Embryonic facial prominence (tissue), 1 donor: ENCODE data around the gene SPN.
"Not testable (repeated sequence)": the region's sequence is repeated elsewhere in the genome, so short reads cannot be mapped to it uniquely, and the experiment has no call there.

Experiments
- DNase-seq: peaks from one replicate; pipeline ENCODE4 v3.0.0-alpha.2; 2016; ENCODE audit errors: extremely low spot score

SPN gene

GRCh38 chr16:29646947-29647346, 16.1 kb upstream of the SPN start:
- DNase-seq, result no peak

DNA sequence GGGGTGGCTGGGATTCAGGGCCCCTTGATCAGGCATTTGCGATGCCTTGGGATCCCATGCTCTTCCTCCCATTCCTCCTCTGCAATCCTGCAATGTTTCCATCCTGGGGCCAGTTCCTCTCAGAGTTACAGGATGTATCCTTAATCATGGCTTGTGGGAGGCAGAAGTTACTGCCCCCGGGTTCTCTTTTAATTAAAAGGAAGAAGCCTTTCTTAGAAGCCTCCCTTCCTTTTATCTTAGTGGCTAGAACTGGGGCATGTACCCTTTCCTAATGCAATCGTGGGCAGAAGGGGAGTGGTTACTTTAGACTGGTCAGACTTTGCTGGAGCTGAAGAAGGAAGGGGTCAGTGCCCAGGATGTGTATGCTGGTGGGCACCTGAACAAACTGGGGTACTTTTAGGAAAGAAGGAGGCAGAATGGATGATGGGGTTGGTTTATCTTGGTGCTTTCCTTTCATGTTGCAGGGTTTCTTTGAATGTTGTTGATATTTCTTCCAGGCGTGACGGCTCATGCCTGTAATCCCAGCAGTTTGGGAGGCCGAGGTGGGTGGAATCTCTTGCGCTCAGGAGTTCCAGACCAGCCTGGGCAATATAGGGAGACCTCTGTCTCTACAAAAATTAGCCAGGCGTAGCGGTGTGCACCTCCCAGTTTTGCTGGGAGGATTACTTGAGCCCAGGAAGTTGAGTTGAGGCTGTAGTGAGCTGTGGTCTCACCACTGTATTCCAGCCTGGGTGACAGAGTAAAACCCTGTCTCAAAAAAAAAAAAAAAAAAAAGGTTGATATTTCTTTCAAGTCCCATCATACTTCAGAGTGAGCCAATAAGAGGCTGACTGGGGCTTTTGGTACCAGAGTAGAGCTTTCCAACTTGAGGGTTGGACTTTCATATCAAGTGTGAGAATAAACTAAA, 13.2 kb upstream of the SPN start:
- no peak for DNase-seq

GRCh38 chr16:29650771-29651170, 12.3 kb upstream of the SPN start:
- DNase-seq, result no peak

GRCh38 chr16:29651774-29652349, 11.2 kb upstream of the SPN start:
- no peak for DNase-seq

GRCh38 chr16:29653471-29653870, 9.6 kb upstream of the SPN start:
- no peak for DNase-seq

DNA sequence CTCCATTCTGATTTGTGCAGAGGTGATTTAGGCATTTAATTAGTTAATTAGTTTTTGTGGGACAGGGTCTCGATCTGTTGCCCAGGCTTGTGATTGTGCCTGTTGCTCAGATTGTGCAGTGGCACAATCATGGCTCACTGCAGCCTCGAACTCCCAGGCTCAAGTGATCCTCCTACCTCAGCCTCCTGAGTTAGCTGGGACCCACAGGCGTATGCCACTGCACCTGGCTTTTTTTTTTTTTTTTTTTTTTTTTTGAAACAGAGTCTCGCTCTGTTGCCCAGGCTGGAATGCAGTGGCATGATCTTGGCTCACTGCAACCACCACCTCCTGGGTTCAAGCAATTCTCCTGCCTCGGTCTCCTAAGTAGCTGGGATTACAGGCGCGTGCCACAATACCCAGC, 9.2 kb upstream of the SPN start:
- not testable (repeated sequence) for DNase-seq

DNA sequence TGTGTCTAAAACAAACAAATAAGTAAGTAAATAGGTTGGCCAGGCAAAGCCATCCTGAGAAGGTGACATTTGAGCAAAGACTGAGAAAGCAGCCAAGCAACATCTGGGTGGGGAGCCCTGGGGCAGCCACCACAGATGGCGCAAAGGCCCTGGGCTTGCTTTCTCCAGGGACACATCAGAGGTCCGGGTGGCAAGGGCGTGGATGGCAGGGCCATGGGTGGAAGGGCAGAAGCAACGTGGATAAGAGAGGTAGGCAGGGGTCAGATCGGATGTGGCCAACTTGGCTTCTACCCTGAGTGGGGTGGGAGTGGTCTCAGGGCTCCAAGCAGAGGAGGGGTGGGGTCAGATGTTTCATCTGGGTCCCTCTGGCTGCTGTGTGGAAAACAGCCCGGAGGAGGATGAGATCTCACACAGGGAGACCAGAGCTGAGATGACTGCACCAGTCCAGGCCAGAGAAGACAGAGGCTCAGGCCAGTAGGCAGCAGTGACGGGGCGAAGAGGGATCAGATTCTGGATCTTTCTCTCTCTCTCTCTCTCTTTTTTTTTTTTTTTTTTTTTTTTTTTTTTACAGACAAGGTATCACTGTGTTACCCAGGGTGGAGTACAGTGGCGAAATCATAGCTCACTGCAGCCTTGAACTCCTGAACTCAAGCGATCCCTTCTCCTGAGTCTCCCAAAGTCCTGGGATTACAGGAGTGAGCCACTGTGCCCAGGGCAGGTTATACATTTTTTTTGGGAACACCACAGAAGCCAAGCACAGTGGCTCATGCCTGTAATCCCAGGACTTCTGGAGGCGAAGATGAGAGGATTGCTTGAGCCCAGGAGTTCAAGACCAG, 6.1 kb upstream of the SPN start:
- DNase-seq, result no peak

- DNase-seq, result no peak
These were observed 4.3 kb upstream of the SPN start for GRCh38 chr16:29658705-29659104.

DNA sequence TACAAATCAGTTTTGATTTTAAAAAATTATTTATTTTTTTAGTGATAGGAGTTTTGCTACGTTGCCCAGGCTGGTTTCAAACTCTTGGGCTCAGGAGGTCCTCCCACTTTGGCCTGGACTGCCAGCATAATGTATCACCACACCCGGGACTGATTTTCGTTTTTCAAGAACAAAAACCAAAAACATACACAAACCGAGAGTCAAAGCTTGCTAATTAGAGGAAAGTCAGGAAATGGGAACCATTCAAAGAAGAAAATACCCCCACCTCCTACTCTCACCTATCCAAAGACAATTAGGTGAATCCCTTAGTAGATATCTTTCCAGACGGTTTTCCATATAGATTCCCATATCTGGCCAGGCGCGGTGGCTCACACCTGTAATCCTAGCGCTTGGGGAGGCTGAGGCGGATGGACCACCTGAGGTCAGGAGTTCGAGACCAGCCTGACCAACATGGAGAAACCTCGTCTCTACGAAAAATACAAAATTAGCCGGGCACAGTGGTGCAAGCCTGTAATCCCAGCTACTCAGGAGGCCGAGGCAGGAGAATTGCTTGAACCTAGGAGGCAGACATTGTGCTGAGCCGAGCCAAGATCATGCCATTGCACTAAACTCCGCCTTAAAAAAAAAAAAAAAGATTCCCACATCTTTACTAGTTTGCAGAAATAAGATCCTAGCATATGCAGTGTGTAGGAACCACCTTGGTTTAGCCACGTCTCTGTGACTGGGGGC, 883 bp upstream of the SPN start:
- no peak for DNase-seq

GRCh38 chr16:29662729-29663015, 375 bp upstream of the SPN start:
- no peak for DNase-seq

DNA sequence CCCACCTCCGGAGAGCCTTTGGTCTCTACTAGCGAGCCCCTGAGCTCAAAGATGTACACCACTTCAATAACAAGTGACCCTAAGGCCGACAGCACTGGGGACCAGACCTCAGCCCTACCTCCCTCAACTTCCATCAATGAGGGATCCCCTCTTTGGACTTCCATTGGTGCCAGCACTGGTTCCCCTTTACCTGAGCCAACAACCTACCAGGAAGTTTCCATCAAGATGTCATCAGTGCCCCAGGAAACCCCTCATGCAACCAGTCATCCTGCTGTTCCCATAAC, 702 bp downstream of the SPN start:
- no peak for DNase-seq

DNA sequence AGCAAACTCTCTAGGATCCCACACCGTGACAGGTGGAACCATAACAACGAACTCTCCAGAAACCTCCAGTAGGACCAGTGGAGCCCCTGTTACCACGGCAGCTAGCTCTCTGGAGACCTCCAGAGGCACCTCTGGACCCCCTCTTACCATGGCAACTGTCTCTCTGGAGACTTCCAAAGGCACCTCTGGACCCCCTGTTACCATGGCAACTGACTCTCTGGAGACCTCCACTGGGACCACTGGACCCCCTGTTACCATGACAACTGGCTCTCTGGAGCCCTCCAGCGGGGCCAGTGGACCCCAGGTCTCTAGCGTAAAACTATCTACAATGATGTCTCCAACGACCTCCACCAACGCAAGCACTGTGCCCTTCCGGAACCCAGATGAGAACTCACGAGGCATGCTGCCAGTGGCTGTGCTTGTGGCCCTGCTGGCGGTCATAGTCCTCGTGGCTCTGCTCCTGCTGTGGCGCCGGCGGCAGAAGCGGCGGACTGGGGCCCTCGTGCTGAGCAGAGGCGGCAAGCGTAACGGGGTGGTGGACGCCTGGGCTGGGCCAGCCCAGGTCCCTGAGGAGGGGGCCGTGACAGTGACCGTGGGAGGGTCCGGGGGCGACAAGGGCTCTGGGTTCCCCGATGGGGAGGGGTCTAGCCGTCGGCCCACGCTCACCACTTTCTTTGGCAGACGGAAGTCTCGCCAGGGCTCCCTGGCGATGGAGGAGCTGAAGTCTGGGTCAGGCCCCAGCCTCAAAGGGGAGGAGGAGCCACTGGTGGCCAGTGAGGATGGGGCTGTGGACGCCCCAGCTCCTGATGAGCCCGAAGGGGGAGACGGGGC, 1.3 kb downstream of the SPN start:
- no peak for DNase-seq

DNA sequence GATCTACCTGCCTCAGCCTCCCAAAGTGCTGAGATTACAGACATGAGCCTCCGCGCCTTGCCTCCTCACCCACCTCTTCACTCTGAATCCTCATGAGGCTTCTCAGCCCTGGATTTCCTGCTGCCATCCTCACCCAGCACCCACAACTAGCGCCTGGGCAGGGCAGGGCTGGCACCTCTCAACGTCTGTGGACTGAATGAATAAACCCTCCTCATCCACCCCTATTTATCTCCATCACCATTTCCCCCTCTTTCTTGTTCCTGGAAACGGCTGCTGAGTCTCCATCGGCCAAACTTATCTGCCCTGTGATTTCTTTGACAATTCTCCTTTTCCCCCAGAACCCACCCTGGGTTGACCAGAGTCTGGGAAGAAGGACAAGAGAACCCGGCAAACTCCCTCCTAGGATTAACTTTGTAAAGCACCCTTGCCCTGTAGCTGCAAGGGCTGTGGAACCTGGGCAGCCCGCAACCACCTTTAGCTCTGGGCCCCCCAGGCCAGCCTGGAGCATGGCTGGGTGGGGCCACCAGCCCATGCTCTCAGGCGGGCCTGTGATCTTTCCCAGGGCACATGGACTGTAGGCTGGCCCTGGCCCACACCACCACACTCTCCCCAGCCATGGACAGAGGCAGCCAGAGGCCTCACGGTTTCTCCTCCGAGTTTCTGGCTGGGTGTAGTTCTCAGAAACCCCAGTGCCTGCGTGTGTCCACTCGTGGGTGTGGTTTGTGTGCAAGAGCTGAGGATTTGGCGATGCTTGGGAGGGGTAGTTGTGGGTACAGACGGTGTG, 2.4 kb downstream of the SPN start:
- no peak for DNase-seq

GRCh38 chr16:29667322-29667610, 4.2 kb downstream of the SPN start:
- DNase-seq, result not testable (repeated sequence)

DNA sequence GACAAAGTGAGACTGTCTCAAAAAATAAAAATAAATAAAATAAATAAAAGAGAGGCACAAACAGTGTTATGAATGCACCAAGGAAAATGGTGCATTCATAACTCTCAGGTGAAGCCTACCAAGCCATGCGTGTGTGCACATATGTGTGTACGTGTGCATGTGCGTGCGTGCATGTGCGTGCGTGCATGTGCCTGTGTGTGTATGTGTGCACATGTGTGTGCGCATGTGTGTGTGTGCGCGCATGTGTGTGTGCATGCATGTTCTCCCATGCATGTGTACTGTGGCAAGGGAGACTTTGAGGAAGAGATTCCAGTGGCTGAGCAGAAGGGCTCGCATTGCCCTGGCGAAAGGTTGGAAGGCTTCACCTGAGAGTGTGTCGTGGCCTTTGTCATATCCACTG, 4.7 kb downstream of the SPN start:
- DNase-seq, result no peak

GRCh38 chr16:29668267-29668666, 5.2 kb downstream of the SPN start:
- DNase-seq, result no peak

- no peak for DNase-seq
These were observed 10.5 kb downstream of the SPN start for GRCh38 chr16:29673501-29673900.

DNA sequence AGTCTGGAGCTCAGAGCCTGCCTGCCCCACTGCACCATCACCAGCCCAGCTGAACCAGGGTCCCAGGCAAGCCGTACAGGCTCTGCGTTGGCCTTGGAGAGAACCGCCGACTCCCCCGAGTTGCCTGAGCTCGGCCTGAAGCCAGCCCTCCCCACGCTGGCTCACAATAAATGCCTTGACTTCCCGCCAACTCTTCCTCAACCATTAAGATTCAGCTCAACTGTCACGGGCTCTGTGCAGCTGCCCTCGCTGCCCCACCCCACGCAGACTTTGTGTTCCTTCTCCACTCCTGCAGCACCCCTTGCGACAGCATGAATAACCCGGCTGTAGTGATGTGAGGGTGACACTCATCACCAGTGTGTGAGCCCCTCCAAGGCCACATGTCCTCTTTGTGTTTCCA, 11.1 kb downstream of the SPN start:
- DNase-seq, result no peak

DNA sequence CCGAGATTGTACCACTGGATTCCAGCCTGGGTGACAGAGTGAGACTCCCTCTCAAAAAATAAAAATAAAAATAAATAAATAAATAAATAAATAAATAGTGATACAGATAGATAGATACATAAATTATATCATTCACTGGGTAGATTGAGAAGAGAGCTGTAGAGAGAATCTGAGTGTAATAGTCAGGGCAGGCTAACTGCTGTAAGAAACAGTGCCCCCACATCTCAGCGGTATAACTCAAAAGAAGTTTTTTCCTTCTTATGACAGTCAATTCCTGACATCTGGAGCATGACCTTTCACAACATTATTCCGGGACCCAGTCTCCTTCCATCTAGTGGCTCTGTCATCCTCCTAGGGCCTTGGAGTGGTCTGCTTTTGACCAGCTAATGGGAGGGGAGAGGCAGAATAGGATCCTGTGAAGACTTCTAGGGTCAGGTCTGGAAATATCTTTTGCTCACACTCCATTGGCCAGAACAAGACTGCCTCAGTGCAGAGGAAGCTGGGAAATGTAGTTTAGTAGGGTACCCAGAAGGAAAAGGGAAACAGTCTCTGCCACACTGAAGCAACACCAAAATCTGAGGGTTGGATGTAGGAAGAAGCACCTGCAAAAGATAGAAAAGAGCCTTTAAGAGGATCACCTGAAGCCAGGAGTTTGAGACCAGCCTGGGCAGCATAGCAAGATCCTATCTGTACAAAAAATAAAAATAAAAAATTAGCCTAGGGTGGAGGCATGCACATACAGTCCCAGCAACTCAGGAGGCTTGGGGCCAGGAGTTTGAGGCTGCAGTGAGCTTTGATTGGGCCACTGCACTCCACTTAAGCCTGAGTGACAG, 13.0 kb downstream of the SPN start:
- DNase-seq, result no peak
